Spleen (tissue), 11 donors: ENCODE data around the gene TMEM138. TPM values are rescaled to one million over a fixed set of nuclear protein-coding genes. Genes with fewer than 3 reads are reported as not detected.

Source experiments
- DNase-seq: peaks from one replicate; pipeline ENCODE4 v3.0.0-alpha.2; 2020
- H3K27ac ChIP-seq, 8 donors: fragments of 200-600 bp; sonication (generic) in 7 of 8; 1 replicate in 4 of 8; 2 replicates in 4 of 8; pipeline versions ENCODE4 v1.5.0 to v1.8.0; 2016 to 2021; ENCODE audit warnings: inconsistent platforms in 4 of 8, mild to moderate bottlenecking in 4 of 8, moderate library complexity in 1 of 8
- H3K27me3 ChIP-seq, 7 donors: fragments of 200-600 bp; sonication (generic) in 6 of 7; replicated peaks in 1 of 7; 1 replicate in 4 of 7; 2 replicates in 3 of 7; pipeline versions ENCODE4 v1.5.0 to v1.8.0; 2016 to 2021; ENCODE audit warnings: inconsistent platforms in 3 of 7, mild to moderate bottlenecking in 1 of 7
- H3K36me3 ChIP-seq, 6 donors: fragments of 200-600 bp; sonication (generic) in 5 of 6; 1 replicate in 4 of 6; 2 replicates in 2 of 6; pipeline versions ENCODE4 v1.5.0 to v1.8.0; 2016 to 2021; ENCODE audit warnings: inconsistent platforms in 2 of 6
- H3K4me1 ChIP-seq, 6 donors: fragments of 200-600 bp; sonication (generic) in 5 of 6; 1 replicate in 3 of 6; 2 replicates in 3 of 6; pipeline versions ENCODE4 v1.5.0 to v1.8.0; 2016 to 2021; ENCODE audit warnings: inconsistent platforms in 3 of 6
- H3K4me3 ChIP-seq, 8 donors: fragments of 200-600 bp; sonication (generic) in 7 of 8; 1 replicate in 4 of 8; 2 replicates in 4 of 8; pipeline versions ENCODE4 v1.5.0 to v1.8.0; 2016 to 2021; ENCODE audit warnings: inconsistent platforms in 4 of 8, mild to moderate bottlenecking in 4 of 8, moderate library complexity in 2 of 8
- H3K9me3 ChIP-seq, 8 donors: fragments of 200-600 bp; sonication (generic) in 7 of 8; 1 replicate in 4 of 8; 2 replicates in 4 of 8; pipeline versions ENCODE4 v1.5.0 to v1.8.0; 2016 to 2021; ENCODE audit warnings: inconsistent platforms in 4 of 8
- CTCF ChIP-seq, 11 experiments: fragments of 200-600 bp in 7 of 11; fragments of 450-650 bp in 4 of 11; sonication (generic) in 4 of 11; IDR thresholded peaks in 8 of 11; conservative IDR thresholded peaks in 3 of 11; 1 replicate in 7 of 11; 2 replicates in 4 of 11; pipeline versions ENCODE4 v1.4.0 to v1.8.0; 2016 to 2021; ENCODE audit warnings: antibody characterized with exemption in 11 of 11, inconsistent platforms in 4 of 11, mild to moderate bottlenecking in 1 of 11
- POLR2A ChIP-seq, 3 donors: fragments of 450-650 bp; IDR thresholded peaks; one replicate each; pipeline ENCODE4 v1.5.1; 2017; ENCODE audit warnings: antibody characterized with exemption in 3 of 3, mild to moderate bottlenecking in 1 of 3
- POLR2AphosphoS5 ChIP-seq, 3 donors: sonication (generic); formaldehyde crosslinking; IDR thresholded peaks; one replicate each; pipeline ENCODE4 v1.5.1; 2017; ENCODE audit warnings: antibody characterized with exemption in 3 of 3
- WGBS, 5 donors: extraction: QIAGEN DNeasy Blood & Tissue Kit in 3 of 5; methylation state at CpG; one replicate each; pipeline versions ENCODE4 v1.1.5 to v1.1.7; 2013 to 2018; 5-methylcytosine and 5-hydroxymethylcytosine counted together
- intact Hi-C: fragments of 100-400 bp; cut with DNase I; formaldehyde crosslinking; loops from one replicate; pipeline ENCODE4 v1.15.0; 2023; ENCODE audit warnings: low total_unique reads
- polyA plus RNA-seq, 3 donors: library from polyadenylated mRNA; stranded (reverse); fragments of 200-250 nt; gene quantifications; one replicate each; pipeline ENCODE4 v1.2.1, GENCODE V29; 2013
- total RNA-seq, 7 donors: library from RNA; depleted of rRNA in 3 of 7; stranded (reverse); fragments of >200 nt in 3 of 7; fragmentation: NEBNext Ultra II Directional in 4 of 7; extraction: Animal tissue kit (Norgen Biotek cat#: 25700) in 4 of 7; gene quantifications; one replicate each; pipeline versions ENCODE4 v1.1.0 to v1.2.1, GENCODE V29; 2016 to 2021
- donor health status: healthy with polysubstance abuse.
- donor health status: DM: no; HTN: no; CAD: no; lungs with moderate emphysema.
- donor health status: DM: no; HTN: no; CAD: no.
- donor health status: Bipolar disorder and iron deficiency.
- donor health status: healthy.
- donor health status: DM: no; HTN: no; CAD: no.
- donor health status: DM: yes; HTN: yes; CAD: no.

The TMEM138 gene
- total and polyA plus RNA-seq, 10 donors = 26.8 to 53.9 (median 42.5) TPM

GRCh38 chr11:61401573-61401972, 39.4 kb downstream of the TMEM138 start:
- peaks cover 0 to 100% (median 73%) of the 10 kb centered on the region in 6 donors for H3K36me3 ChIP-seq
- H3K27me3 ChIP-seq = no peaks in the 10 kb centered on the region
- H3K9me3 ChIP-seq = no peaks in the 10 kb centered on the region
- peak overlapping the region in 1 of 8 donors; percentile 50 for H3K27ac ChIP-seq
- TF ChIP-seq CTCF (IDR thresholded peaks at IDR 0.05 in 8 of 11, conservative IDR thresholded peaks at IDR 0.05 in 3 of 11) (no peak), POLR2AphosphoS5 (IDR thresholded peaks at IDR 0.05) (no peak), POLR2A (IDR thresholded peaks at IDR 0.05) (no peak)
- no peak for DNase-seq
- no peaks in the 10 kb centered on the region for H3K4me1 ChIP-seq
- intact Hi-C loops = no loop called here
- H3K4me3 ChIP-seq = no peak overlapping the region
- WGBS, 5 donors = 90 to 96% (median 95%) methylated on average over 2 of the region's 2 CpGs

GRCh38 chr11:61403658-61404057, 41.5 kb downstream of the TMEM138 start:
- peak overlapping the region in 1 of 8 donors; percentile 24 for H3K27ac ChIP-seq
- H3K9me3 ChIP-seq = no peaks in the 10 kb centered on the region
- H3K4me3 ChIP-seq = no peak overlapping the region
- H3K4me1 ChIP-seq = no peaks in the 10 kb centered on the region
- peaks cover 0 to 100% (median 79%) of the 10 kb centered on the region in 6 donors for H3K36me3 ChIP-seq
- intact Hi-C loops = no loop called here
- DNase-seq = no peak
- H3K27me3 ChIP-seq = no peaks in the 10 kb centered on the region
- WGBS, 5 donors = 92 to 99% (median 96%) methylated on average over 1 of the region's 1 CpG
- TF ChIP-seq POLR2A (IDR thresholded peaks at IDR 0.05) (no peak), CTCF (IDR thresholded peaks at IDR 0.05 in 8 of 11, conservative IDR thresholded peaks at IDR 0.05 in 3 of 11) (no peak), POLR2AphosphoS5 (IDR thresholded peaks at IDR 0.05) (no peak)

GRCh38 chr11:61404103-61404502, 41.9 kb downstream of the TMEM138 start:
- Histone ChIP-seq H3K9me3 (no peaks in the 10 kb centered on the region), H3K4me3 (no peak overlapping the region), H3K36me3 (peaks cover 0 to 100% (median 79%) of the 10 kb centered on the region in 6 donors), H3K27ac (peak overlapping the region in 1 of 8 donors; percentile 24), H3K4me1 (no peaks in the 10 kb centered on the region), H3K27me3 (no peaks in the 10 kb centered on the region)
- WGBS, 5 donors = 83 to 91% (median 85%) methylated on average over 5 of the region's 5 CpGs
- intact Hi-C loops = no loop called here
- no peak for TF ChIP-seq POLR2AphosphoS5 (IDR thresholded peaks at IDR 0.05)
- no peak for TF ChIP-seq CTCF (IDR thresholded peaks at IDR 0.05 in 8 of 11, conservative IDR thresholded peaks at IDR 0.05 in 3 of 11)
- no peak for TF ChIP-seq POLR2A (IDR thresholded peaks at IDR 0.05)
- no peak for DNase-seq

- H3K4me3 ChIP-seq = no peak overlapping the region
- intact Hi-C loops = no loop called here
- H3K4me1 ChIP-seq = no peaks in the 10 kb centered on the region
- no peak overlapping the region for H3K27ac ChIP-seq
- TF ChIP-seq POLR2AphosphoS5 (IDR thresholded peaks at IDR 0.05) (no peak), CTCF (IDR thresholded peaks at IDR 0.05 in 8 of 11, conservative IDR thresholded peaks at IDR 0.05 in 3 of 11) (no peak), POLR2A (IDR thresholded peaks at IDR 0.05) (no peak)
- H3K27me3 ChIP-seq = no peaks in the 10 kb centered on the region
- no peaks in the 10 kb centered on the region for H3K9me3 ChIP-seq
- WGBS, 5 donors = 83 to 93% (median 91%) methylated on average over 4 of the region's 4 CpGs
- no peak for DNase-seq
- H3K36me3 ChIP-seq = peaks cover 0 to 100% (median 82%) of the 10 kb centered on the region in 6 donors
These were observed 42.5 kb downstream of the TMEM138 start for GRCh38 chr11:61404641-61405040.
